NCI-H2029 treated with DMSO at 0.1 percent for 48 hours (cell line): ENCODE results near the gene TSHZ2.
A peak's percentile ranks its signal among the peaks of the same experiment; 100 is the strongest.
"Not testable (repeated sequence)": the region's sequence is repeated elsewhere in the genome, so short reads cannot be mapped to it uniquely, and the experiment has no call there.

Experiments
- DNase-seq: peaks from one replicate; lab custom pipeline; 2025; lab: John Stamatoyannopoulos, UW

Gene TSHZ2

DNA sequence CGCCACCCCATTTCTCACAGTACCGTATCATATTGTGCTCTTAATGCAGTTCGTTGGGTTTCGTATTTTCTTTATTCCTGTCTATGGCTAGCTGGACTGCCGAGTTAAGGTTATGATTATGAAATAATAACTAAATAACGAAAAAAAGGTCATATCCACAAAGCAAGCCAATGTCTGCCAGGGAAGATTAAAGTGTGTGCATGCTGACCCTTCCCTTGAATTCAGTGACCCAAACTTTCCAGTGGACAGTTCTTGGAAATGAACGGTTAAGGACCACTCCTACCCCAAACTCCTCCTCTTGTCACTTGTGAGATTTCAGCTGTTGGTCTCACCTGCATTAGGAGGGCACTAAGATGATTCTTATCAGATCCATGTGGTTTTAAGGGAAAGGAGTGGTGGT lies 449.9 kb downstream of the TSHZ2 start:
- no peak for DNase-seq

GRCh38 chr20:53423587-53424146 lies 451.5 kb downstream of the TSHZ2 start:
- no peak for DNase-seq

- DNase-seq: no peak
Observed at GRCh38 chr20:53425481-53425880, 453.3 kb downstream of the TSHZ2 start.

DNA sequence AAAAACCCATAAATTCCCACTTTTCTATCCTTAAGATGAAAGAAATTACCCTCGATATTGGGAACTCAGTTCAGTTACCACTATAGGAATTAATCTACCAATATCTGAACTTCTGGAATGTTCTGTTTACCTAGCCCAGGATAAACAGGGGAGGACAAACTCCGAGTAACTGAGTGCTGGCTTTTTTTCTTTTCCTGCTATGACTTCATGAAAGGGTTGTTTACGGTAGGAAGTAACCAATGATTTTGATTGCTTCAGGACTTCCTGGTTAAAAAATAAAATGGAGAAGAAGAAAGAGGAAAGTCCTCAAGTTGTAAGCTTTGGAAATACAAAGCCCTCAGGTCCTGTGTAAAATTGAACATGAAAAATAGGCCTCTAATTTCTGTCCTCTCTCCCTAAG lies 453.8 kb downstream of the TSHZ2 start:
- no peak for DNase-seq

DNA sequence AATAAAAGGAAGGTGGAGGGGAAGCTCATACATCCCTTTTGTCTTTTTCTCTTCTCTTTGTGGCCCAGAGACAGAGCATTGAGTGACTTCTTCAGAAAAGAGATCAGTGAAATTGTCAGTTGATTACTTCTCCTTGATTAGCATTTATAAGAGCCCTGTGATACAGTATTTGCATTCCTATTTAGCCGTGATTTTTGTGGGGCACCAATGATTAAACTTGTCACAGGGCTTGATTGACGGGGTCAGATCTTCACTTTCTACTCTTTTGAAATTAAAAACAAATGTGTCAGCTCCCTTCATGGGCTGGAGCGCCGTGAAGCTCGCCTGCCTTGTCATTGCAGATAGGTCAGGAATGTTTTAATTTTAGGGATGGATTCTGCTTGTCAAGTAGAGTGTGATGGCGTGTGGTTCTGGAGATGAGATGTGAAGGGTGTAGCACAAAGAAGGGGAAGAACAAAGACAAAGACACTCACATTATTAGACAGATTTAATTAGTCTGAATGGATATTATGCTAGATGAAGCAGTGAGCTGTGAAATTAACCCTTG lies 454.7 kb downstream of the TSHZ2 start:
- no peak for DNase-seq

DNA sequence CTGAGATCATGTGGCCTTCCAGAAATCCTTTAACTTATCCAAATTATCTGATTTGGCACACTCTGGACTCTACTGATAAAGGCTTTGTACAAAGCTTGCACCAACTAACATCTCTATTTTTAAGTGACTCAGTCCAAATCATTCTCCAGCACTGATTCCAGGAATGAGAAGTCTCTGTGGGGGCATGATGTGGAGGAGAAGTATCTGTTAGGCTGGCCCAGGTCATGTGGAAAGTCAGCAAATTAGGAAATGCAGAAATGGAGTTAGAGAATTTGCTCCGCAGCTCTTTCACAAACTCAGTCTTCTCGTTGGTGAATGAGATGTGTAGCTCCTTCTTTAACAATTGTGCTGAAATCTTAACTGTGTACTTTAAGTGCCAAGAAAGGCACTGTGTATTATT lies 455.8 kb downstream of the TSHZ2 start:
- no peak for DNase-seq

DNA sequence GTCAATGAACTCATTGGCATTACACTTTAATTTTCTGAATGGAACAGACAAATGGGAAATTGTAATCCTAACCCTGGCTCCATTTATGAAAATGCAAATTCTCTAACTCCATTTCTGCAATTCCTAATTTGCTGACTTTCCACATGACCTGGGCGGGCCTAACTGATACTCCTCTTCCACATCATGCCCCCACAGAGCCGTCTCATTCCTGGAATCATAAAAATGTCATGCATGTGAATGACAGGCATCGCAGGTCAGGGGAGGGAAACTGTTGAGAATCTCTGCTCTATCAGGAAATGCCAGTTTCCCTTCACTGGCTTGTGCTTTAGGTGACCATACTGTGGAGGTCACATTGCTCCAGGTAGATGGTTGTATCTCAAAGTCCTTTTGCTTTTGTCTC lies 456.4 kb downstream of the TSHZ2 start:
- DNase-seq: no peak

DNA sequence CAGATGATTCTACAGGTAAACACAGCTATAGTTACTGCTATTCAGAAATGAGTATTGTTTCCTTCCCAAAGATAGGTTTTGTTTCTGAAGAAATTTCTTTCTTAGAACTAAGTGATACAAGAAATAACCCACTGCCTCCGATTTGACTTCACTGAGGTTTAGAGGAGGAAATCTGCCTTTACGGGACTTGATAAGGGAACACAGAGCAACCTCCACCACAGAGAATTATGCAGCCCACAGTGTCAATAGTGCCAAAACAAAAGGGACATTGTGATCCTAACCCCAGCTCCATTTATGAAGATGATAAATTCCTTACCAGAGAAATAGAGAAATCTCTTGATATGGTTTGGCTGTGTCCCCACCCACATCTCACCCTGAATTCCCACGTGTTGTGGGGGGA lies 456.8 kb downstream of the TSHZ2 start:
- DNase-seq: no peak

- peak; percentile 18 for DNase-seq
Observed at GRCh38 chr20:53434662-53435061, 462.5 kb downstream of the TSHZ2 start.

- DNase-seq: not testable (repeated sequence)
Observed at GRCh38 chr20:53436927-53437326, 464.8 kb downstream of the TSHZ2 start.

DNA sequence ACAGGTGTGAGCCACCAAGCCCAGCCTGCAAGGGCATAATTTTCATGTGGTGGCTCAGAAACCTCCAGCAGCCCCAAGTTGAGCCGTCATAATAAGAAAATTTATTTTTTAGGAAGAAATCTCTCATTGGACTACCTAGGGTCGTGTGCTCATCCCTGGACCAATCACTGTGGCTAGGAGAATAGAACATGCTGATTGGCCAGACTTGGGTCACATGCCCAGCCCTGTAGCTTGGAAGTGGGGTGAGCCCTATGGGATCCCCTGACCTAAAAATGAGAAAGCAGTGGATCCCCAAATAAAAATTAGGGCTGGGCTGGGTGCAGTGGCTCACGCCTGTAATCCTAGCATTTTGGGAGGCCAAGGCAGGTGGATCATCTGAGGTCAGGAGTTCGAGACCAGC lies 466.2 kb downstream of the TSHZ2 start:
- DNase-seq: no peak

DNA sequence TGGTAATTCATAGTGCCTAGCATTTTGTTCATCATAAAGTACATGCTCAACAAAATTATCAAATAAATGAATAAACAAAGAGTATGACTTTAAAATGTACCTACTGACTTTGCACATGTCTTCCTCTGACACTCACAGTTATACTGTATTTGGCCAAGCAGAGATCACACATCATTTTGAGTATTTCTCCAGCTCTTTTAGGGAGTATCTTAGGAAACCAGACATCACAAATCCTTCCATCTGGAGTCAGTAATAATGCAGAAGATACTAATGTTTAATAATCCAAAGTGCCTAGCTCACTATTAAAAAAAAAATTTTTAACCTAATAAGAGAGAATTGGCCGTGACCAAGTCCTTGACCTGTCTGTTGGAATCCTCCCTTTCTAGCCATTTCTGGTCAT lies 466.9 kb downstream of the TSHZ2 start:
- DNase-seq: no peak

DNA sequence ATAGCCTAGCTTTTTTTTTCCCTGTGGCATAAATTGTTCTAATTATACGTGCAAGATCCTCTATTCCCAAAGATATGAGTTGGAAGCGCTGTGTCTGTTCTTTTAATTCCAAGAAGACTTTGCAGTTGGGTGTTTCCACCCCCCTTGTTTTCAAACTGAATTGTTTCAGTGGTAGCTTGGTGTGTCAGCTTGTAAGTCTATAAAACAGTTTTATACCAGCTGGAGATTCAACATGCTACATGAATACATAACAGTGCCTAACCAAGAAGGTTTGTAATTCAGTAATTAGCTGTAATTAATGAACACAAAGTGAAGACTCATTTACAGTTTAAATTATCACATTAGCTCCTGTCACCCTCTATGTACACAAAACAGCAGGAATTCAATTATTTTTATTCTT lies 467.5 kb downstream of the TSHZ2 start:
- DNase-seq: no peak

GRCh38 chr20:53444401-53445149 lies 472.4 kb downstream of the TSHZ2 start:
- DNase-seq: peak; percentile 47

- DNase-seq: no peak
Observed at GRCh38 chr20:53445321-53445731, 473.2 kb downstream of the TSHZ2 start.

DNA sequence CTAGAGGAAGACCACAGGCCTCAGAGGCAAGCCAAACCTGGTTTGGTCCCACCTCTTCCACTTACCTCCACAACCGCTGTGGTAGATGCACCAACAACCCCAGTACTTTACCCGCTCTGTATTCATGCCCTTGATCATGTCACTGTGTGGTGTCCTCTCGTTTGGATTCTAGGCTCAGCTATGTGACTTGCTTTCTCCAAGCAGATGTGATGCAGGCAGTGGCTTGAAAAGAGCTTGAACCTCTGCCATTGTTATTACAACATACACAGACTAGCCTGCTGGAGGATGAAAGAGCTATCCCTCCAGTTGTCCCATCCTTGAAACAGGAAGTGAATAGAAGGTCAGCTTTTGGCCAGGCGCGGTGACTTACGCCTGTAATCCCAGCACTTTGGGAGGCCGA lies 473.8 kb downstream of the TSHZ2 start:
- no peak for DNase-seq

- no peak for DNase-seq
Observed at GRCh38 chr20:53447316-53447715, 475.2 kb downstream of the TSHZ2 start.

GRCh38 chr20:53448426-53448825 lies 476.3 kb downstream of the TSHZ2 start:
- DNase-seq: no peak

- no peak for DNase-seq
Observed at GRCh38 chr20:53448875-53449274, 476.7 kb downstream of the TSHZ2 start.

- DNase-seq: no peak
Observed at GRCh38 chr20:53453076-53453475, 480.9 kb downstream of the TSHZ2 start.

GRCh38 chr20:53454675-53455276 lies 482.6 kb downstream of the TSHZ2 start:
- no peak for DNase-seq

DNA sequence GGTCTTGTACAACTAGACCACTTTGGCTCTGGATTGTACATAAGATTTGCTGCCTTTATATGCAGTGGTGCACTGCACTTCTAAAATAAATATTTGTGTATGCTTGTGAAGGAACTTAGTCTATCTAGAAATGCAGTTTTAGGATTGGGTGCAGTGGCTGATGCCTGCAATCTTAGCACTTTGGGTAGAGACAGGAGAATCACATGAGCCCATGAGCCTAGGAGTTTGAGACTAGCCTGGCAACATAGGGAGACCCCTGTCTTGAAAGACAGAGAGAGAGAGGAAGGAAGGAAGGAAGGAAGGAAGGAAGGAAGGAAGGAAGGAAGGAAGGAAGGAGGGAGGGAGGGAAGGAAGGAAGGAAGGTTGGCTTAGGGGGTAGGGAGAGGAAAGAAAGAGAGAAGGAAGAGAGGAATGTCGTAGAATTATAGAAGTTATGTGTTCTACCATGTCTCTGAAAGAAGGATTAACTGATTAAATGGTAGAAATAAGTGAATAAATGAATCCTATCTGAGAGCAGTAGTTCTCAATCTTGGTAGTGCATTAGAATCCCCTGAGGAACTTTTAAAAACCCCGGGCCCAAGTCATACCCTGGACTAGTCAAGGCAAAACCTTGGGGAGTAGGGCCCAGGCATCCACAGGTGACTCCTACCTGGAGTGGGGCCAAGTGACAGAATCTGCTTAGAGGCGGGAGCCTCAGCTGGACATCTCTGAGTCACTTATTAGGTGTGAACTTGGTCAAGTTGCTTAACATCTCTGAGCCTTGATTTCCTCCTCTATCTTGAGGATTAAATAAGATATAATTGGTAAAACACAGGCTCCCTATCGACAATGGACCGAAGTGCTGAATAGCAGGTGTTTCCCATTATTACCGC lies 491.2 kb downstream of the TSHZ2 start:
- DNase-seq: no peak
